Keratinocyte (primary cell): ENCODE results near the gene FUT7. TPM values are rescaled to one million over a fixed set of nuclear protein-coding genes. Genes with fewer than 3 reads are reported as not detected.

Experiments
- DNase-seq: peaks from one replicate; pipeline ENCODE4 v3.0.0-alpha.2; 2011; ENCODE audit warnings: low read depth, missing footprints, low spot score
- FAIRE-seq: peaks from 2 replicates; lab custom pipeline; 2011; peaks lifted over from hg19 to GRCh38; lab: Jason Lieb, UNC
- H2AFZ ChIP-seq: 2 replicates; pipeline ENCODE4 v1.6.0; 2012; ENCODE audit warnings: low read length, control low read depth, inconsistent platforms; ENCODE audit not compliant: control insufficient read depth
- H3K27ac ChIP-seq: 2 replicates; pipeline ENCODE4 v1.5.1; 2011; ENCODE audit warnings: low read length; ENCODE audit not compliant: control insufficient read depth, insufficient read depth
- H3K27me3 ChIP-seq: 3 replicates; pipeline ENCODE4 v1.6.0; 2011; ENCODE audit warnings: low read length; ENCODE audit not compliant: control insufficient read depth, insufficient read depth; ENCODE audit errors: extremely low read depth
- H3K36me3 ChIP-seq, 2 experiments: 2 replicates in 1 of 2; 3 replicates in 1 of 2; pipeline ENCODE4 v1.5.1; 2011; ENCODE audit warnings: low read length in 2 of 2, mild to moderate bottlenecking in 1 of 2; ENCODE audit not compliant: control insufficient read depth in 2 of 2, insufficient read depth in 2 of 2; ENCODE audit errors: extremely low read depth in 1 of 2
- H3K4me1 ChIP-seq: 3 replicates; pipeline ENCODE4 v1.5.1; 2011; ENCODE audit warnings: low read length; ENCODE audit not compliant: control insufficient read depth, insufficient read depth; ENCODE audit errors: extremely low read depth
- H3K4me2 ChIP-seq: 3 replicates; pipeline ENCODE4 v1.6.0; 2011; ENCODE audit warnings: low read depth, low read length; ENCODE audit not compliant: control insufficient read depth, insufficient read depth; ENCODE audit errors: extremely low read depth
- H3K4me3 ChIP-seq, 3 experiments: fragments of 200-600 bp in 1 of 3; sonication (generic) in 1 of 3; 2 replicates in 2 of 3; 3 replicates in 1 of 3; pipeline ENCODE4 v1.5.1; 2011 to 2016; ENCODE audit warnings: low read length in 3 of 3, mild to moderate bottlenecking in 3 of 3, control low read depth in 2 of 3, inconsistent platforms in 1 of 3, low read depth in 1 of 3, mixed read lengths in 1 of 3, mixed run types in 1 of 3, moderate library complexity in 1 of 3; ENCODE audit not compliant: control insufficient read depth in 2 of 3, insufficient read depth in 2 of 3; ENCODE audit errors: extremely low read depth in 1 of 3
- H3K79me2 ChIP-seq: 2 replicates; pipeline ENCODE4 v1.6.0; 2012; ENCODE audit warnings: low read length; ENCODE audit not compliant: control insufficient read depth, insufficient read depth
- H3K9ac ChIP-seq: 3 replicates; pipeline ENCODE4 v1.6.0; 2011; ENCODE audit warnings: low read length; ENCODE audit not compliant: control insufficient read depth, insufficient read depth; ENCODE audit errors: extremely low read depth
- H3K9me1 ChIP-seq: 3 replicates; pipeline ENCODE4 v1.6.0; 2011; ENCODE audit warnings: low read length; ENCODE audit not compliant: control insufficient read depth, insufficient read depth; ENCODE audit errors: extremely low read depth
- H3K9me3 ChIP-seq: 2 replicates; pipeline ENCODE4 v1.5.1; 2012; ENCODE audit warnings: low read depth, low read length; ENCODE audit not compliant: control insufficient read depth
- H4K20me1 ChIP-seq: 3 replicates; pipeline ENCODE4 v1.6.0; 2011; ENCODE audit warnings: low read length; ENCODE audit not compliant: control insufficient read depth, insufficient read depth; ENCODE audit errors: extremely low read depth
- CTCF ChIP-seq, 3 experiments: IDR thresholded peaks in 1 of 3; conservative IDR thresholded peaks in 1 of 3; optimal IDR thresholded peaks in 1 of 3; 2 replicates in 2 of 3; 3 replicates in 1 of 3; pipeline versions ENCODE3 to v1.5.1; 2011; ENCODE audit warnings: low read length in 3 of 3, mild to moderate bottlenecking in 3 of 3, moderate library complexity in 2 of 3, control low read depth in 1 of 3, inconsistent platforms in 1 of 3; ENCODE audit not compliant: insufficient read depth in 2 of 3; ENCODE audit errors: extremely low read depth in 1 of 3
- EZH2 ChIP-seq: IDR thresholded peaks from one replicate; pipeline ENCODE4 v1.6.1; 2012; ENCODE audit warnings: inconsistent platforms, mild to moderate bottlenecking, low read length, moderate library complexity
- dilution Hi-C: fragments of 300-500 bp; cut with MboI; formaldehyde crosslinking; loops from one replicate; pipeline ENCODE4 v1.7.0; 2020; ENCODE audit warnings: low sequenced_read_pairs; ENCODE audit not compliant: extremely low pct_ligation_motif_present
- polyA plus RNA-seq, 5 experiments: library from polyadenylated mRNA; depleted of rRNA in 3 of 5; stranded (reverse) in 3 of 5; stranded (forward) in 1 of 5; unstranded in 1 of 5; fragments of >200 nt; gene quantifications; 1 replicate in 1 of 5; 2 replicates in 3 of 5; 3 replicates in 1 of 5; pipeline versions ENCODE4 v1.2.1 to v1.2.3, GENCODE V29; 2011 to 2012; ENCODE audit warnings: missing spikeins in 2 of 5, low read depth in 1 of 5, low replicate concordance in 1 of 5

The FUT7 gene
- polyA plus RNA-seq, 1 donor (not counting 4 experiments of a cell fraction or from before 2014, with no cell fraction given): not detected

GRCh38 chr9:137067860-137068538, 36.1 kb upstream of the FUT7 start:
- peak; percentile 84 to 88 (median 87) for TF ChIP-seq CTCF (optimal IDR thresholded peaks at IDR 0.05 in 1 of 3, IDR thresholded peaks at IDR 0.05 in 1 of 3, conservative IDR thresholded peaks at IDR 0.05 in 1 of 3; ENCODE audit: extremely low read depth in 1 of 3, insufficient read depth in 2 of 3, low read length in 3 of 3)
- no peak for TF ChIP-seq EZH2
- Histone ChIP-seq H3K9me1 (no peaks in the 10 kb centered on the region), H4K20me1 (no peaks in the 10 kb centered on the region), H3K36me3 (no peaks in the 10 kb centered on the region), H3K9ac (no peak overlapping the region), H3K4me1 (peaks cover 11% of the 10 kb centered on the region), H3K4me2 (no peak overlapping the region), H3K27me3 (no peaks in the 10 kb centered on the region), H3K9me3 (no peaks in the 10 kb centered on the region), H3K79me2 (no peaks in the 10 kb centered on the region), H3K27ac (no peak overlapping the region), H3K4me3 (no peak overlapping the region), H2AFZ (no peak overlapping the region)
- FAIRE-seq (peak; percentile 87), DNase-seq (no peak)
- dilution Hi-C loops: no loop called here

- Histone ChIP-seq H3K4me3 (no peak overlapping the region), H3K36me3 (no peaks in the 10 kb centered on the region), H4K20me1 (no peaks in the 10 kb centered on the region), H3K4me2 (no peak overlapping the region), H3K9me3 (no peaks in the 10 kb centered on the region), H3K79me2 (no peaks in the 10 kb centered on the region), H3K9ac (no peak overlapping the region), H3K9me1 (no peaks in the 10 kb centered on the region), H3K27ac (no peak overlapping the region), H3K4me1 (peaks cover 22% of the 10 kb centered on the region), H2AFZ (no peak overlapping the region), H3K27me3 (no peaks in the 10 kb centered on the region)
- FAIRE-seq: no peak
- dilution Hi-C loops: no loop called here
- TF ChIP-seq EZH2 (no peak), CTCF (optimal IDR thresholded peaks at IDR 0.05 in 1 of 3, IDR thresholded peaks at IDR 0.05 in 1 of 3, conservative IDR thresholded peaks at IDR 0.05 in 1 of 3; ENCODE audit: extremely low read depth in 1 of 3, insufficient read depth in 2 of 3, low read length in 3 of 3) (no peak)
- no peak for DNase-seq
Observed at GRCh38 chr9:137066096-137066861, 34.4 kb upstream of the FUT7 start.
